Raji (cell line): ENCODE results near the gene SFTPB.

ENCODE experiments used
- POLR2A ChIP-seq: IDR thresholded peaks from 2 replicates; pipeline ENCODE4 v1.6.1; 2011; ENCODE audit warnings: low read depth, low read length, control low read depth; ENCODE audit not compliant: insufficient read depth

SFTPB gene

GRCh38 chr2:85692039-85692645 is 24.1 kb upstream of the SFTPB start:
- TF ChIP-seq POLR2A, result no peak

GRCh38 chr2:85690932-85691331 is 22.9 kb upstream of the SFTPB start:
- no peak for TF ChIP-seq POLR2A

GRCh38 chr2:85684806-85685205 is 16.8 kb upstream of the SFTPB start:
- no peak for TF ChIP-seq POLR2A

GRCh38 chr2:85684380-85684779 is 16.4 kb upstream of the SFTPB start:
- no peak for TF ChIP-seq POLR2A

GRCh38 chr2:85682378-85682777 is 14.4 kb upstream of the SFTPB start:
- no peak for TF ChIP-seq POLR2A

GRCh38 chr2:85681776-85682175 is 13.8 kb upstream of the SFTPB start:
- no peak for TF ChIP-seq POLR2A

GRCh38 chr2:85681372-85681763 is 13.4 kb upstream of the SFTPB start:
- TF ChIP-seq POLR2A, result no peak

GRCh38 chr2:85680707-85681371 is 12.8 kb upstream of the SFTPB start:
- no peak for TF ChIP-seq POLR2A

- TF ChIP-seq POLR2A, result no peak
Observed at GRCh38 chr2:85678794-85679672, 11.0 kb upstream of the SFTPB start.

- TF ChIP-seq POLR2A, result no peak
Observed at GRCh38 chr2:85678377-85678776, 10.4 kb upstream of the SFTPB start.

GRCh38 chr2:85675866-85676548 is 8.0 kb upstream of the SFTPB start:
- no peak for TF ChIP-seq POLR2A

GRCh38 chr2:85675427-85675826 is 7.4 kb upstream of the SFTPB start:
- no peak for TF ChIP-seq POLR2A

GRCh38 chr2:85674417-85674816 is 6.4 kb upstream of the SFTPB start:
- TF ChIP-seq POLR2A, result no peak

- no peak for TF ChIP-seq POLR2A
Observed at GRCh38 chr2:85673716-85674375, 5.8 kb upstream of the SFTPB start.

- TF ChIP-seq POLR2A, result no peak
Observed at GRCh38 chr2:85672456-85672855, 4.5 kb upstream of the SFTPB start.
